ENCODE data around the gene BLOC1S6. TPM values are rescaled to one million over a fixed set of nuclear protein-coding genes. Genes with fewer than 3 reads are reported as not detected.

Gene BLOC1S6
- 10 to 100 TPM; 37.5 to 59.5 (median 40.5) TPM for total RNA-seq
- total RNA-seq (2013): 56.8 TPM
- total RNA-seq: 50.4 to 149 (median 84.7) reads per million in 29 experiments

- under 1% methylated on average over 54 of the region's 62 CpGs for WGBS (ENCODE audit: insufficient coverage)
- Histone ChIP-seq H3K9me3 (no peaks in the 10 kb centered on the region), H3K4me3 (ENCODE audit: control insufficient read depth in 1 of 2, extremely low read depth in 1 of 2, low read length in 1 of 2) (peak within 1 kb of the TSS; percentile 78 to 89), H3K4me1 (ENCODE audit: control insufficient read depth in 1 of 2, extremely low read depth in 1 of 2, insufficient read depth in 2 of 2, low read length in 2 of 2) (peaks cover 21 to 27% of the 10 kb centered on the region in 2 experiments), H3K27ac (ENCODE audit: low read length) (peak within 1 kb of the TSS; percentile 97), H3K27me3 (replicated peaks in 1 of 2; ENCODE audit: control insufficient read depth in 2 of 2, extremely low read depth in 1 of 2, insufficient read depth in 2 of 2, low read length in 1 of 2) (no peaks in the 10 kb centered on the region), H3K36me3 (ENCODE audit: control insufficient read depth in 2 of 2, extremely low read depth in 1 of 2, insufficient read depth in 1 of 2, low read length in 1 of 2) (peaks cover 0 to 5% of the 10 kb centered on the region in 2 donors)
- peak; percentile 78 to 86 (median 81) for ATAC-seq (replicated peaks in 1 of 4)
- Mint-ChIP-seq H3K9me3 (no peaks in the 10 kb centered on the region), H3K36me3 (peaks cover under 1% of the 10 kb centered on the region), H3K4me1 (peaks cover 36 to 51% (median 50%) of the 10 kb centered on the region in 3 donors), H3K27me3 (no peaks in the 10 kb centered on the region), H3K27ac (peak within 1 kb of the TSS; percentile 100), H3K4me3 (peak within 1 kb of the TSS; percentile 96 to 100 (median 100))
- peak; percentile 77 to 94 (median 86) for DNase-seq
- POLR2A ChIA-PET: interaction anchor here (0.6 to 2.8 kb wide), 10 partner anchors 8 to 387 kb away, joined by 3 to 13 read pairs (median 4); partner anchors contain the start of gene SQOR (in 1 of the 2)
- CTCF ChIA-PET: interaction anchor here (0.7 to 2.4 kb wide), 17 partner anchors 15 to 469 kb away, joined by 3 to 16 read pairs (median 4); partner anchors contain the start of gene SQOR (in 1 of the 2)
Observed at GRCh38 chr15:45587095-45587862, at the start of gene BLOC1S6. Gene BLOC1S6 (plus strand): TSS chr15:45587379. CDS start chr15:45587444, 65 bp downstream.

GRCh38 chr15:45539680-45540079 lies 47.5 kb upstream of the BLOC1S6 start:
- H3K27me3 Mint-ChIP-seq: no peaks in the 10 kb centered on the region
- no peaks in the 10 kb centered on the region for H3K4me1 ChIP-seq (ENCODE audit: control insufficient read depth in 1 of 2, extremely low read depth in 1 of 2, insufficient read depth in 2 of 2, low read length in 2 of 2)
- H3K9me3 ChIP-seq: no peaks in the 10 kb centered on the region
- H3K4me3 Mint-ChIP-seq: no peak overlapping the region
- no peaks in the 10 kb centered on the region for H3K4me1 Mint-ChIP-seq
- no peaks in the 10 kb centered on the region for H3K36me3 Mint-ChIP-seq
- no peak for ATAC-seq (replicated peaks in 1 of 4)
- 94% methylated on average over 2 of the region's 3 CpGs for WGBS (ENCODE audit: insufficient coverage)
- no peak overlapping the region for H3K4me3 ChIP-seq (ENCODE audit: control insufficient read depth in 1 of 2, extremely low read depth in 1 of 2, low read length in 1 of 2)
- H3K27ac ChIP-seq (ENCODE audit: low read length): no peak overlapping the region
- H3K27ac Mint-ChIP-seq: no peak overlapping the region
- ChIA-PET POLR2A (interaction anchor here in 1 of 2 donors (0.7 kb wide), 1 partner anchor 27 kb away, joined by 3 read pairs; no protein-coding TSS in a partner anchor), CTCF (no interaction called here)
- DNase-seq: no peak
- H3K9me3 Mint-ChIP-seq: no peaks in the 10 kb centered on the region
- H3K36me3 ChIP-seq (ENCODE audit: control insufficient read depth in 2 of 2, extremely low read depth in 1 of 2, insufficient read depth in 1 of 2, low read length in 1 of 2): no peaks in the 10 kb centered on the region
- H3K27me3 ChIP-seq (replicated peaks in 1 of 2; ENCODE audit: control insufficient read depth in 2 of 2, extremely low read depth in 1 of 2, insufficient read depth in 2 of 2, low read length in 1 of 2): no peaks in the 10 kb centered on the region

- H3K36me3 Mint-ChIP-seq: no peaks in the 10 kb centered on the region
- ChIA-PET POLR2A (no interaction called here), CTCF (no interaction called here)
- no peaks in the 10 kb centered on the region for H3K4me1 ChIP-seq (ENCODE audit: control insufficient read depth in 1 of 2, extremely low read depth in 1 of 2, insufficient read depth in 2 of 2, low read length in 2 of 2)
- WGBS (ENCODE audit: insufficient coverage): no CpG with 5 or more reads among the region's 1 CpG
- H3K4me3 Mint-ChIP-seq: no peak overlapping the region
- ATAC-seq (replicated peaks in 1 of 4) (no peak), DNase-seq (no peak)
- H3K4me3 ChIP-seq (ENCODE audit: control insufficient read depth in 1 of 2, extremely low read depth in 1 of 2, low read length in 1 of 2): no peak overlapping the region
- no peaks in the 10 kb centered on the region for H3K27me3 Mint-ChIP-seq
- no peak overlapping the region for H3K27ac Mint-ChIP-seq
- H3K27ac ChIP-seq (ENCODE audit: low read length): no peak overlapping the region
- no peaks in the 10 kb centered on the region for H3K9me3 ChIP-seq
- H3K36me3 ChIP-seq (ENCODE audit: control insufficient read depth in 2 of 2, extremely low read depth in 1 of 2, insufficient read depth in 1 of 2, low read length in 1 of 2): no peaks in the 10 kb centered on the region
- no peaks in the 10 kb centered on the region for H3K27me3 ChIP-seq (replicated peaks in 1 of 2; ENCODE audit: control insufficient read depth in 2 of 2, extremely low read depth in 1 of 2, insufficient read depth in 2 of 2, low read length in 1 of 2)
- no peaks in the 10 kb centered on the region for H3K4me1 Mint-ChIP-seq
- H3K9me3 Mint-ChIP-seq: no peaks in the 10 kb centered on the region
Observed at GRCh38 chr15:45540531-45540930, 46.6 kb upstream of the BLOC1S6 start.

GRCh38 chr15:45543051-45543450 lies 44.1 kb upstream of the BLOC1S6 start:
- POLR2A ChIA-PET: no interaction called here
- DNase-seq: no peak
- Histone ChIP-seq H3K9me3 (no peaks in the 10 kb centered on the region), H3K4me1 (ENCODE audit: control insufficient read depth in 1 of 2, extremely low read depth in 1 of 2, insufficient read depth in 2 of 2, low read length in 2 of 2) (no peaks in the 10 kb centered on the region), H3K27me3 (replicated peaks in 1 of 2; ENCODE audit: control insufficient read depth in 2 of 2, extremely low read depth in 1 of 2, insufficient read depth in 2 of 2, low read length in 1 of 2) (peaks cover 0 to 3% of the 10 kb centered on the region in 2 experiments), H3K27ac (ENCODE audit: low read length) (no peak overlapping the region), H3K4me3 (ENCODE audit: control insufficient read depth in 1 of 2, extremely low read depth in 1 of 2, low read length in 1 of 2) (no peak overlapping the region), H3K36me3 (ENCODE audit: control insufficient read depth in 2 of 2, extremely low read depth in 1 of 2, insufficient read depth in 1 of 2, low read length in 1 of 2) (no peaks in the 10 kb centered on the region)
- WGBS (ENCODE audit: insufficient coverage): 75% methylated on average over 1 of the region's 3 CpGs
- CTCF ChIA-PET: no interaction called here
- Mint-ChIP-seq H3K4me3 (no peak overlapping the region), H3K36me3 (no peaks in the 10 kb centered on the region), H3K4me1 (no peaks in the 10 kb centered on the region), H3K9me3 (no peaks in the 10 kb centered on the region), H3K27me3 (peaks cover 0 to 5% of the 10 kb centered on the region in 2 donors), H3K27ac (no peak overlapping the region)
- no peak for ATAC-seq (replicated peaks in 1 of 4)

- Mint-ChIP-seq H3K4me1 (no peaks in the 10 kb centered on the region), H3K36me3 (no peaks in the 10 kb centered on the region), H3K4me3 (no peak overlapping the region), H3K27me3 (peaks cover under 1 to 9% of the 10 kb centered on the region in 2 donors), H3K27ac (no peak overlapping the region), H3K9me3 (no peaks in the 10 kb centered on the region)
- no peaks in the 10 kb centered on the region for H3K4me1 ChIP-seq (ENCODE audit: control insufficient read depth in 1 of 2, extremely low read depth in 1 of 2, insufficient read depth in 2 of 2, low read length in 2 of 2)
- POLR2A ChIA-PET: no interaction called here
- H3K27me3 ChIP-seq (replicated peaks in 1 of 2; ENCODE audit: control insufficient read depth in 2 of 2, extremely low read depth in 1 of 2, insufficient read depth in 2 of 2, low read length in 1 of 2): peaks cover 0 to 5% of the 10 kb centered on the region in 2 experiments
- no peaks in the 10 kb centered on the region for H3K36me3 ChIP-seq (ENCODE audit: control insufficient read depth in 2 of 2, extremely low read depth in 1 of 2, insufficient read depth in 1 of 2, low read length in 1 of 2)
- no peak overlapping the region for H3K27ac ChIP-seq (ENCODE audit: low read length)
- no peak overlapping the region for H3K4me3 ChIP-seq (ENCODE audit: control insufficient read depth in 1 of 2, extremely low read depth in 1 of 2, low read length in 1 of 2)
- CTCF ChIA-PET: no interaction called here
- H3K9me3 ChIP-seq: no peaks in the 10 kb centered on the region
- no peak for ATAC-seq (replicated peaks in 1 of 4)
- WGBS (ENCODE audit: insufficient coverage): no CpG with 5 or more reads among the region's 4 CpGs
- no peak for DNase-seq
Observed at GRCh38 chr15:45544266-45545023, 42.7 kb upstream of the BLOC1S6 start.

GRCh38 chr15:45546789-45547188 lies 40.4 kb upstream of the BLOC1S6 start:
- H3K9me3 Mint-ChIP-seq: no peaks in the 10 kb centered on the region
- CTCF ChIA-PET: no interaction called here

More at GRCh38 chr15:45546789-45547188, 40.4 kb upstream of the BLOC1S6 start:
- Histone ChIP-seq H3K27ac (ENCODE audit: low read length) (no peak overlapping the region), H3K9me3 (no peaks in the 10 kb centered on the region), H3K4me1 (ENCODE audit: control insufficient read depth in 1 of 2, extremely low read depth in 1 of 2, insufficient read depth in 2 of 2, low read length in 2 of 2) (no peaks in the 10 kb centered on the region), H3K36me3 (ENCODE audit: control insufficient read depth in 2 of 2, extremely low read depth in 1 of 2, insufficient read depth in 1 of 2, low read length in 1 of 2) (no peaks in the 10 kb centered on the region), H3K27me3 (replicated peaks in 1 of 2; ENCODE audit: control insufficient read depth in 2 of 2, extremely low read depth in 1 of 2, insufficient read depth in 2 of 2, low read length in 1 of 2) (peaks cover 0 to 5% of the 10 kb centered on the region in 2 experiments), H3K4me3 (ENCODE audit: control insufficient read depth in 1 of 2, extremely low read depth in 1 of 2, low read length in 1 of 2) (no peak overlapping the region)
- no peak overlapping the region for H3K4me3 Mint-ChIP-seq
- peaks cover 3 to 14% of the 10 kb centered on the region in 2 donors for H3K27me3 Mint-ChIP-seq
- ATAC-seq (replicated peaks in 1 of 4) (no peak), DNase-seq (no peak)
- no peaks in the 10 kb centered on the region for H3K36me3 Mint-ChIP-seq
- 73% methylated on average over 3 of the region's 7 CpGs for WGBS (ENCODE audit: insufficient coverage)
- POLR2A ChIA-PET: no interaction called here
- H3K4me1 Mint-ChIP-seq: no peaks in the 10 kb centered on the region
- H3K27ac Mint-ChIP-seq: no peak overlapping the region
